Activated naive CD4-positive, alpha-beta T cell treated with anti-CD3 and anti-CD28 coated beads, Interleukin-2, amount 50 U/mL, for 72 hours (primary cell): ENCODE results near the gene TMEM247. TPM values are rescaled to one million over a fixed set of nuclear protein-coding genes. Genes with fewer than 3 reads are reported as not detected.

ENCODE experiments used
- ATAC-seq, 2 donors: fragments of 150-1000 bp; cut with Tn5 transposase; 2 replicates each; pipeline ENCODE4 v1.10.0; 2021; ENCODE audit warnings: mild to moderate bottlenecking in 2 of 2, moderate library complexity in 2 of 2
- DNase-seq, 2 donors: peaks; one replicate each; pipeline ENCODE4 v3.0.0; 2021 to 2022; ENCODE audit warnings: low spot score in 2 of 2
- H3K27ac Mint-ChIP-seq, 2 donors: one replicate each; pipeline ENCODE4 v1.8.0; 2022; ENCODE audit warnings: mild to moderate bottlenecking in 2 of 2, mixed read lengths in 2 of 2
- H3K36me3 Mint-ChIP-seq, 2 donors: one replicate each; pipeline ENCODE4 v1.8.0; 2022; ENCODE audit warnings: mixed read lengths in 2 of 2
- H3K9me3 Mint-ChIP-seq, 2 donors: one replicate each; pipeline ENCODE4 v1.8.0; 2022; ENCODE audit warnings: mixed read lengths in 2 of 2
- total RNA-seq, 2 donors: library from RNA; stranded (reverse); gene quantifications; one replicate each; pipeline ENCODE4 v1.2.3, GENCODE V29; 2022

The TMEM247 gene
- total RNA-seq, 2 donors from 2014 or later, result not detected

DNA sequence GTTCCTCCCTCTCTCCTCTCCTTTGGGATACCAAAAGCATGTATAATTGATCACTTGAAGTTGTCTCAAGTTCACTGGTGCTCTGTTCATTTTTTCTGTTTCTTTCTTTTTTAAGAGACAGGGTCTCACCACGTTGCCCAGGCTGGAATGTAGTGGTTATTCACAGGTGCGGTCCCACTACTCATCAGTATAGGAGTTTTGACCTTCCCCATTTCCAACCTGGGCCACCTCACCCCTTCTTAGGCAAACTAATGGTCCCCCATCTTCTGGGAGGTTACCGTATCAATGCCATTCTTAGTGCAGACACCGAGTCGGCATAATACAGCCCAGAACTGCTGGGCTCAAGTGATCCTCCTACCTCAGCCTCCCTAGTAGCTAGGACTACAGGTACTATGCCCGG, 31.3 kb upstream of the TMEM247 start:
- peaks cover 0 to 12% of the 10 kb centered on the region in 2 donors for H3K9me3 Mint-ChIP-seq
- H3K27ac Mint-ChIP-seq, result no peak overlapping the region
- peaks cover 0 to 6% of the 10 kb centered on the region in 2 donors for H3K36me3 Mint-ChIP-seq
- ATAC-seq (no peak), DNase-seq (no peak)

- H3K27ac Mint-ChIP-seq, result no peak overlapping the region
- H3K9me3 Mint-ChIP-seq, result peaks cover 0 to 12% of the 10 kb centered on the region in 2 donors
- H3K36me3 Mint-ChIP-seq, result peaks cover 0 to 6% of the 10 kb centered on the region in 2 donors
- DNase-seq, result no peak
- no peak for ATAC-seq
Measured at GRCh38 chr2:46448641-46449040, 30.7 kb upstream of the TMEM247 start.

DNA sequence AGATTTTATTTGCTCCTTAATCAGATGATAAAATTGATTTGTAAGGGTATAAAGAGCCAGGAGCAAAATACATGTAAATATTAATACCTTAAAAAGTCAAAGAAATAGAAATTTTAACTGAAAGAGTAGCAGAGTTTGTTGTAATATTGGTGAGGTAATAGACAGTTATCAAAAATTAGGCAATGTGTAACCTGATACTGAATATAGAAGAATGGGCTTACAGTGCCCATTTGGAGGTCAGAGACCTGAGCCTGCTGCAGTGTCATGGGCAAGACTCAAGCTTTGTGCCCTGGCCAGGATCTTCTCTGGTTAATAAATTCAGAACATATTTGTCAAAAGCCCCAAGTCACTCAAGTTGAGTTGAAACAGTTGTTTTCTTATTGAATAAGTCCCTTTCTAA, 29.7 kb upstream of the TMEM247 start:
- no peak for ATAC-seq
- Mint-ChIP-seq H3K36me3 (peaks cover 0 to 6% of the 10 kb centered on the region in 2 donors), H3K9me3 (peaks cover 0 to 12% of the 10 kb centered on the region in 2 donors), H3K27ac (no peak overlapping the region)
- no peak for DNase-seq

DNA sequence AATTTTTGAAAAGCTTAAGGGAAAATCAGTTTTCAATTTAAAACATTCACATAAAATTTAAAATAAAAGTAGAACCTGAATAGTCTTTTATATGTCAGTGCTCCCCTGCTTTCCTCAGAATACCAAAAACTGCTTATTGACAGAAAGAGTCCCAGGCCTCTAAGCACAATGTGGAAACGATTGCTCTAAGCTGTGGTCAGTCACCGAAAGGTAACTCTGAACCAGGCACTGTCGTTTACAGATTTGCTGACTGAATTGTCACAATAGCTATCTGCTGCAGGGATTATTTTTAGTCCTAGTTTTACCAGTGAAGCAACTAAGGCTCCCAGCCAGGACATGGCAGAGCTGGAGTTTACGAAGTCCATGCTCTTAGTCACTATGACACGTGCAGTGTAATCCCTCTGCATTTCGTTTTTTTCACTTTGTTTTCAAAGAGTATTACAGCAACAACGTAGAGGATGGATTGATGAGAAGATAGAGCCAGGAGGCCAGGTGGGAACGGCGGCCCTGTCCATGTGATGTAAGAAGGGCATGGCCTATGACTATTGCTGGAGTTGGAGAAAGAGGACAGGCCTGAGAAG, 28.1 kb upstream of the TMEM247 start:
- no peak for DNase-seq
- H3K9me3 Mint-ChIP-seq, result peaks cover 0 to 8% of the 10 kb centered on the region in 2 donors
- no peaks in the 10 kb centered on the region for H3K36me3 Mint-ChIP-seq
- no peak overlapping the region for H3K27ac Mint-ChIP-seq
- no peak for ATAC-seq

- no peaks in the 10 kb centered on the region for H3K9me3 Mint-ChIP-seq
- no peaks in the 10 kb centered on the region for H3K36me3 Mint-ChIP-seq
- no peak for DNase-seq
- ATAC-seq, result no peak
- H3K27ac Mint-ChIP-seq, result no peak overlapping the region
Measured at GRCh38 chr2:46456789-46457188, 22.6 kb upstream of the TMEM247 start.

DNA sequence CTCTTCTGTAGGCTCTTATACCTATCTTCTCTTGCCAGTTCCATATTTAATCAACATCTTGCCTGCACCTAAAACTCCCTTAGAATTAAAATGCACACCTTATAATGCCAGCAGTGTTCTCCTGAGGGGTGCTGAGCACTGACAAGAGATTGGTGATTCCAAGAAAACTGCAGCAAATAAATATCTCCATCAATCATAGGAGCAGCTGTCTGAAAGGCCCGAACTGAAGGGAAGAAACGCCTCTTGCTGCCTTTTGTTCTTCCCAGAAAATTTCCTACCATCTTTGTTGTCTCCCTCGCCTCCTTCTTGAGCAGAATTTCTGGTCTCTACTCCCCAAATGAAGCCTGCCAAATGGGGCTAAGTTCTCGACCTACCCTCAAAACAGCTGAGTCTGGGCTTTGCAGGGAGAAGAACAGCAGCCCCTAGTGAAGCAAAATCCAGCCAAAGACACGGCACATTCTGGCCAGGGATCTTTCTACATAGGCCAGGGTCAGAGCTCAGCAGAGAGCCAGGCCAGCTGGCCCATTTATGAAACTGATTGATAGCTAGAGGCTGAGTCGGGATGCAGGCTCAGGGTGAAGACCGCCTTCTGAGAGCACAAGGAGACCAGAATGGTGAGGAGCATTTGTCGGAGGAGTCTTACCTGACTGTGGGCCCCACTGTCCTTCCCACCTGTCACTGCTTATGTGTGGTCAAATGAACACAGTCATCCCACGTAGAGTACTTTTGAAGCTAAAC, 20.4 kb upstream of the TMEM247 start:
- Mint-ChIP-seq H3K27ac (no peak overlapping the region), H3K36me3 (no peaks in the 10 kb centered on the region), H3K9me3 (no peaks in the 10 kb centered on the region)
- DNase-seq (no peak), ATAC-seq (no peak)

DNA sequence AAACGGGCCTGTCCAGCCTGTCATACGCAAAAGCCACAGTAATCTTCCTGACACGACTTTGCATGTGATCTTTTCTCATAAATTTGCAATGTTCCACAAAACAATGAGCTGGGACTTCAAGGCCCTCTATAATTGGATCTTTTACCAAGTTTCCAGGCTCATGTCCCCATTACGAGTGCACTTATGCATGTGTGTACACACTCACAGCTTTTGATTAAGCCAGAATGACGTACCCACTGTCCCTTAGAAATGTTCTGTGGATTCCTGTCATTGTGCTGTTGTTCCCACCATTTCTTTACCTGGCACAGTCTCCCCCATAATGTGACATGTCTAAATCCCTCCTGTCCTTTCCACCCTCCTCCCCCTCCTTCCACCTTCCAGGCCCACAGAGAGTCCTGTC, 19.7 kb upstream of the TMEM247 start:
- no peaks in the 10 kb centered on the region for H3K9me3 Mint-ChIP-seq

DNA sequence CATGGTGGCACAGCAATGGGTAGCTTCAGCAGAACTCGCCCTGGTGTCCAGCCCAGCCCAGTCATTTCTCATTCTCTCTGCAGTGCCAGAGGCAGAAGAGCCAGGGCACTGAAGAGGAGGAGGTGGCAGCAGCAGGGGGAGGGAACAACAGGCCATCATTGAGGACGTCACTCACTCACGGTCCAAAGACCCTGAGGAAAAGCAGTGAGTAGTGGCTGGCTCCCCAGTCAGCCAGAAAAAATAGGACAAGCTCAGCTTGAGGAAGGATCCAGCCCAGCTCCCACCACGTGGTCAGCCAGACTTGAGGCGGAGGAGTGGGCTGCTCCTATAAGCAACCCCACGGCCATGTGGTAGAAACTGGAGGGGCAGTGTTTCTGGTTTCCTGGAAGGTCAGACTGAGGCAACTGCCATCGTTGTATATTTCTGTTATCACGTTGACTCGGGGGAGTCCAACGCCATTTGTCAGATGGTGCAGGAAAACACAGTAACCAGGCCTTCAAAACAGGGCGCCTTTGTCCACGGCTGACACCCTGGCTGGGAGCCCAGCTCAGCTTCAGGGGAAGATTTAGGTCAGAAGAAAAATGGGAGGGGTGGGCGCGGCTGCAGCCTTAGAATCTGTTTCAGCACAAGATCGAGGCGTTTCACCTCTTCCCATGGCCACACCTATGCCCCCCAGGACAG, 19.0 kb upstream of the TMEM247 start:
- Mint-ChIP-seq H3K36me3 (no peaks in the 10 kb centered on the region), H3K27ac (no peak overlapping the region), H3K9me3 (no peaks in the 10 kb centered on the region)
- DNase-seq (no peak), ATAC-seq (no peak)

More for the DNA sequence above, 19.7 kb upstream of the TMEM247 start:
- H3K36me3 Mint-ChIP-seq, result no peaks in the 10 kb centered on the region
- H3K27ac Mint-ChIP-seq, result peak overlapping the region in 1 of 2 donors; percentile 47
- no peak for ATAC-seq
- no peak for DNase-seq

- no peaks in the 10 kb centered on the region for H3K9me3 Mint-ChIP-seq
- peak overlapping the region in 1 of 2 donors; percentile 1 for H3K27ac Mint-ChIP-seq
- ATAC-seq (peak; percentile 64 to 68), DNase-seq (peak; percentile 70 to 87)
- H3K36me3 Mint-ChIP-seq, result no peaks in the 10 kb centered on the region
Measured at GRCh38 chr2:46461011-46461674, 18.2 kb upstream of the TMEM247 start.

DNA sequence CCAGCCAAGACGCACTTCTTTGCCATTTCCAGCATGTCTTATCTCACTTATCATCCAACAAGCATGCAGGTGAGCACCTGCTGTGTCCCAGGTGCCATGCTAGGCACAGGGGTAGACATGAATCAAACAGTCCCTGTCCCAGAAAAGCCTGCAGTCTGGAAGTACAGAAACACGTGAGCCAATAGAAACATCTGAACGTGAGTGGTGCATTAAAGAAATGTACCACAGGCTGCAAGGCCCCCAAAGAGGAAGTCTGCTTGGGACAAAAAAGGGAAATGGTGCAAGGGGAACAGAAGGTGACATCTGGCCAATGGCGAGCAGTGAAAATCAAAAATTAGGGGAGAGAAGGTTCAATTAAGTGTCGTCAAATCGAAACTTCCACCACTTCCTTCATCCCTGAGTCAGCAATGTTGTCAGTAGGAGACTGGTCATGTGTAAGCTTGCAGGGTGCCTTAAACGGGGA, 17.6 kb upstream of the TMEM247 start:
- Mint-ChIP-seq H3K27ac (peak overlapping the region in 1 of 2 donors; percentile 1), H3K9me3 (no peaks in the 10 kb centered on the region), H3K36me3 (no peaks in the 10 kb centered on the region)
- ATAC-seq, result peak; percentile 13 to 29
- DNase-seq, result no peak

DNA sequence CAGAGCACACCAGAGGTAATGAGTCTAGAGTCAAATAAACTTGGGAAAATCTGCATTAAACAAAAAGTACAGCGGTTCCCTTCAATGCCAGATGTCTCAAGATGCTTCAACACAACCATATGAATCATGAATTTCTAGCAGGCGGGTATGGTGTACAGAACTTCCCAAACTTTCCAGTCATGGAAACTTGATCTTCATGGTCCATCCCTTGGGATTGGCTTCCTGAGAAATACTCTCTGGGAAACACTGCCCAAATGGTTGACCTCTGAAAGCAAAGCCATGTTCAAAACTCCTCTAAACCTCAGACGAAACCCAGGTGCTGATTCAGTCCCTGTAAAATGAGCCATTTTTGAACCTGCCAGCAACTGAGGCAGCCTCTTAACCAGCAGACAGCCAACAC, 16.4 kb upstream of the TMEM247 start:
- Mint-ChIP-seq H3K36me3 (no peaks in the 10 kb centered on the region), H3K9me3 (no peaks in the 10 kb centered on the region), H3K27ac (no peak overlapping the region)
- no peak for DNase-seq
- no peak for ATAC-seq

DNA sequence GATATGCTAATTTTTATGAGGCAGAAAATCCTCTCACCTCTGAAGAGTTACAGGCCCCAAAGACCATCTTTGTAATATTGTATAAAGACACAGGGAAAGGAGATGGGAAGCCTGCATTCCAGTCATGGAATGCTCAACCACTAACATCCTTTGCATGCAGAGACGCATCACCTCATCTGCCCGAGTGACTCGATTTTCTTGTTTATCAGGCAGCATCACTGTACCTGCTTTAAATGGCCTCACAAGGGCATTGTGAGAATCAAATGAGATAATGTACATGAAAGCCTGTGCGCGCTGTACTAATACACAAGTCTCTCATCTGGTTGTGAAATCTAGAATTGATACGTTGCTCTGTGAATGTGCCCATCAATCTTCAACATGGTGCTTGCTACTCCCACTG, 10.2 kb upstream of the TMEM247 start:
- DNase-seq, result no peak
- no peaks in the 10 kb centered on the region for H3K9me3 Mint-ChIP-seq
- no peaks in the 10 kb centered on the region for H3K36me3 Mint-ChIP-seq
- no peak overlapping the region for H3K27ac Mint-ChIP-seq
- no peak for ATAC-seq

DNA sequence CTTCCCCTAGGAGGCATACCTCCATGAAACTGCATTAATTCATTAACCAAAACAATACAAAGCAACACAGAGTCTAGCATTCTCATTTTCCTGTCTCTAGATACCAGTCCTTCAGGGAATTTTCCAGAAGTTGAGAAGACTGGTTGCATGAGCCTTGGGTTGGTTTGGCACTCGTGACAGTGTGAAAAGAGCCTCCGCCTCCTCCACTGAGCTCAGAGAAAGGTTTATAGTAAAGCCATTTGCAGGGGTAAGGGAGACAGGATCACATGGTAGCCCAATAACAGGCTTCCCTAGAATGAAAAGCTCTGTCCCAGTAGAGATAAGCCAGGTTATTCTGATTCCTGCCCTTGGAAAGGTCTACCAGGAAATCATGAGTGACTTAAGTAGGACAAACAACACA, 9.7 kb upstream of the TMEM247 start:
- ATAC-seq (no peak), DNase-seq (no peak)
- no peak overlapping the region for H3K27ac Mint-ChIP-seq
- H3K9me3 Mint-ChIP-seq, result no peaks in the 10 kb centered on the region
- H3K36me3 Mint-ChIP-seq, result no peaks in the 10 kb centered on the region

DNA sequence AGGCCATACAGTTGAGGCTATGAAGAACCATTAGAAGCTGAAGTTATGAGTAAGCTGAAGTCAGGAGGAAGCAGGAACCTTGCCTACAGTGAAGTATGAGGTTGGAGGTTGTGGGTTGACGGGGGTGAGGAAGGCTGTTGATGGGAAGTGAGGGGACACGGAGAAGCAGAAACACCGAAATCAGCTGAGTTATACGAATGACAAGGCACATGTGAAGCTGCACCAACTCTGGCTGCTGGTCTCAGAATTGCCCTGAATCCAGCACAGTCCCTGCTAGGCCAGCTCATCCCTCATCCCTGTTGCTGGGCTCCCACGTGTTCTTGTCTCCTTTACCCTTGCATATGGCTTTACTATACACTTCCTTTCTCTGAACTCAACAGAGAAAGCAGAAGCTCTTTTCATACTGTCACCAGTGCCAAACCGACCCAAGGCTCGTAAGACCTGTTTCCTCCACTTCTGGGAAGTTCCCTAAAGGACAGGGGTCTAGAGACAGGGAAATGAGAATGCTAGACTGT, 9.2 kb upstream of the TMEM247 start:
- Mint-ChIP-seq H3K9me3 (no peaks in the 10 kb centered on the region), H3K36me3 (no peaks in the 10 kb centered on the region), H3K27ac (no peak overlapping the region)
- no peak for DNase-seq
- ATAC-seq, result peak; percentile 18 to 22

DNA sequence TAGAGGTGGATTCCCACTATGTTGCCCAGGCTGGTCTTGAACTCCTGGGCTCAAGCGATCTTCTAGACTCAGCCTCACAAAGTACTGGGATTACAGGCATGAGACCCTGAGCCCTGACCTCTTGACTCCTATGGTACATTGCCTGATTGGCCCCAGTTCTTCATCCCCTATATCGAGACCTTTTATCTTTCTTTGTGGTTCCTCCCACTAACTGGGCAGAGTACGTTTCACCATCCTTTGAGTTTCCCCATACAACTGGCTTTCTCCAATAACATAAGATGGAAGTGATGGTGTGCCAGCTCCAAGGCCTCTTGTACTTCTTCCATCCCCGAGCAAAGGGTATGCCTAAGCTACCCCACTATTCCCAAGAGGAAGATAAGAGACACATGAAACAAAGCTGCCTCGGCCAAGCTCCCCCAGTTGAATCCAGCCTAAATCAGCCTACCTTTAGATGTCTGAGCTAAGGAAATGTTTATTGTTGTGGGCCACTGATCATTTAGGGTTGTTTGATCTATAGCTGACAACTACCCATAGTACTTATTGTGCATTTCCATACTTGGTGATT, 8.3 kb upstream of the TMEM247 start:
- DNase-seq, result no peak
- Mint-ChIP-seq H3K9me3 (no peaks in the 10 kb centered on the region), H3K36me3 (no peaks in the 10 kb centered on the region), H3K27ac (no peak overlapping the region)
- no peak for ATAC-seq

DNA sequence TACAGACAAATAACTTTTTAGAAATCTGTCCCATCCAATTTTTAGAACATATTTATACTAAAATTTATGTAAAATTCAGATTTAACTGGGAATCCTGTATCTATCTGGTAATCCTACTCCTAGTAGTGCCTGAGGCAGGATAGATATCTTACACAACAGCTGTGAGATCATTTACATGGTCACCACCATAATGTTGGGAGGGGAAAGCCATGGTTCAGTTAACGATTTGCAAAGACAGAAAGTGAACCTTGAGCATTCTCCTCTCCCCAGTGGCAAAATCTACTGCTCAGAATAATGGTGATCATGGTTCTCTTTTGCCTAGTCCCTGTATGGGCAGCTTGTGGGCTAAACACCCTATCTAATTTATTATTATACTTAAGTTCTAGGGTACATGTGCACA, 7.7 kb upstream of the TMEM247 start:
- no peak for DNase-seq
- ATAC-seq, result no peak
- no peak overlapping the region for H3K27ac Mint-ChIP-seq
- peaks cover 0 to 4% of the 10 kb centered on the region in 2 donors for H3K9me3 Mint-ChIP-seq
- H3K36me3 Mint-ChIP-seq, result no peaks in the 10 kb centered on the region
